Activated T-helper 17 cell treated with anti-CD3 and anti-CD28 coated beads, Interleukin-2, amount 50 U/mL, for 72 hours (primary cell): ENCODE measurements around the gene GPS1. TPM values are rescaled to one million over a fixed set of nuclear protein-coding genes. Genes with fewer than 3 reads are reported as not detected.

Experiments
- ATAC-seq: fragments of 150-1000 bp; cut with Tn5 transposase; replicated peaks from 2 replicates; pipeline ENCODE4 v1.10.0; 2021; ENCODE audit warnings: mild to moderate bottlenecking, moderate library complexity
- H3K27ac Mint-ChIP-seq: one replicate; pipeline ENCODE4 v1.8.0; 2022; ENCODE audit warnings: mixed read lengths
- H3K27me3 Mint-ChIP-seq: one replicate; pipeline ENCODE4 v1.8.0; 2022; ENCODE audit warnings: mixed read lengths
- H3K36me3 Mint-ChIP-seq: one replicate; pipeline ENCODE4 v1.8.0; 2022; ENCODE audit warnings: low read depth, mild to moderate bottlenecking, mixed read lengths
- H3K4me1 Mint-ChIP-seq: one replicate; pipeline ENCODE4 v1.8.0; 2022; ENCODE audit warnings: mixed read lengths
- H3K4me3 Mint-ChIP-seq: one replicate; pipeline ENCODE4 v1.8.0; 2022; ENCODE audit warnings: mild to moderate bottlenecking, mixed read lengths
- H3K9me3 Mint-ChIP-seq: one replicate; pipeline ENCODE4 v1.8.0; 2022; ENCODE audit warnings: mixed read lengths
- total RNA-seq, 2 donors: library from RNA; stranded (reverse); gene quantifications; one replicate each; pipeline ENCODE4 v1.2.3, GENCODE V29; 2022

GPS1 gene
- total RNA-seq, 2 donors from 2014 or later: 46.2 to 97.2 TPM

DNA sequence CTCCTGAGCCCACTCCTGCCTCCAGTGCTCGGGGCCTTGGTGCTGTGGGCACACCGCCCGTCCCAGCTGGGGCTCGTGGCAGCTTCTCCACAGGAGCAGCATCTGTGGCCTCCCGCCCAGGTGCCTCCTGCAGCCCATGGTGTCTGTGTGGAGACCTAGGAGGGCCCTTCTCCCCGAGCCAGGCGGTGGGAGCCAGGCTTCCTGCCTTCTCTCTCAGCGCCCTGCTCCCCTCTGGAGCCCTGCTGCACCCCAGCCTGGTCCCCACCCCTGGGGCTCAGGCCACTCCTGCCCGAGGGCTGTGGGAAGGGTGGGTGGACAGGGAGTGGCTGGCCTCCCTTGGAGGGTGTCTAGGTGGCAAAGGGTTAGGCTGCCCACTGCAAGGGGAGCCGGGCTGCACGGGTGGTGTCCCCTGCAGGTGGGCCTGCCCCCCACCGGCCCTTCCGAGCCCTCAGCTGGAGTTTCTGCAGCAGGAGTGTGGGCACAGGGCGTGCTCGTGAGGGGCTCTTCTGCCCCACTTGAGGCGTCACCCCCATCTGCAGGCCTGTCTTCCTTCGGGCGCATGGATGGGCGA, 40.0 kb upstream of the GPS1 start:
- Mint-ChIP-seq H3K4me1 (no peaks in the 10 kb centered on the region), H3K27me3 (no peaks in the 10 kb centered on the region), H3K36me3 (no peaks in the 10 kb centered on the region), H3K4me3 (no peak overlapping the region), H3K27ac (no peak overlapping the region), H3K9me3 (no peaks in the 10 kb centered on the region)
- no peak for ATAC-seq

DNA sequence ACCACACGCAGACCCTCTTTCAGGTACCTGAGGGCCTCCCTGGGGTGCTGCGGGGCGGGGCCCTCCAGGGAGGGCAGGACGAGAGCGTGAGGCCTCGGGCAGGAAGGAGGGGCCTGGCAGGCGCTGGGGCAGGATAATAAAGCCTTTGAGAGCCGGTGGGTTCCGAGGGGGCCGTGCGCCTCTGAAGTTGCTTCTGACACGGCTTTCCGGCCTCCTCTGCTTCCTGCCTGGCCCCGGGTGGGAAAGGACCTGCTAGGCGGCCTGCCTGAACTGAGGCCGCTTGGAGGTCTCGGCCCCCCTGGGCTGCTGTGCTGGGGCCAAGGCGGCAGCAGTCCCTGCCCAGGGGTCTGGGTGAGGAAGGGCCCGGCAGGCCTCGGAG, 39.4 kb upstream of the GPS1 start:
- no peak for ATAC-seq
- no peaks in the 10 kb centered on the region for H3K9me3 Mint-ChIP-seq
- H3K36me3 Mint-ChIP-seq: no peaks in the 10 kb centered on the region
- no peak overlapping the region for H3K4me3 Mint-ChIP-seq
- no peak overlapping the region for H3K27ac Mint-ChIP-seq
- no peaks in the 10 kb centered on the region for H3K4me1 Mint-ChIP-seq
- H3K27me3 Mint-ChIP-seq: no peaks in the 10 kb centered on the region

GRCh38 chr17:82012640-82013295, 38.9 kb upstream of the GPS1 start:
- no peak overlapping the region for H3K4me3 Mint-ChIP-seq
- no peaks in the 10 kb centered on the region for H3K9me3 Mint-ChIP-seq
- no peaks in the 10 kb centered on the region for H3K4me1 Mint-ChIP-seq
- no peak for ATAC-seq
- no peaks in the 10 kb centered on the region for H3K36me3 Mint-ChIP-seq
- no peak overlapping the region for H3K27ac Mint-ChIP-seq
- H3K27me3 Mint-ChIP-seq: no peaks in the 10 kb centered on the region

- no peak overlapping the region for H3K4me3 Mint-ChIP-seq
- H3K27ac Mint-ChIP-seq: no peak overlapping the region
- H3K36me3 Mint-ChIP-seq: peaks cover 2% of the 10 kb centered on the region
- ATAC-seq: no peak
- H3K9me3 Mint-ChIP-seq: no peaks in the 10 kb centered on the region
- H3K27me3 Mint-ChIP-seq: no peaks in the 10 kb centered on the region
- no peaks in the 10 kb centered on the region for H3K4me1 Mint-ChIP-seq
These were observed 38.4 kb upstream of the GPS1 start for GRCh38 chr17:82013341-82013740.

DNA sequence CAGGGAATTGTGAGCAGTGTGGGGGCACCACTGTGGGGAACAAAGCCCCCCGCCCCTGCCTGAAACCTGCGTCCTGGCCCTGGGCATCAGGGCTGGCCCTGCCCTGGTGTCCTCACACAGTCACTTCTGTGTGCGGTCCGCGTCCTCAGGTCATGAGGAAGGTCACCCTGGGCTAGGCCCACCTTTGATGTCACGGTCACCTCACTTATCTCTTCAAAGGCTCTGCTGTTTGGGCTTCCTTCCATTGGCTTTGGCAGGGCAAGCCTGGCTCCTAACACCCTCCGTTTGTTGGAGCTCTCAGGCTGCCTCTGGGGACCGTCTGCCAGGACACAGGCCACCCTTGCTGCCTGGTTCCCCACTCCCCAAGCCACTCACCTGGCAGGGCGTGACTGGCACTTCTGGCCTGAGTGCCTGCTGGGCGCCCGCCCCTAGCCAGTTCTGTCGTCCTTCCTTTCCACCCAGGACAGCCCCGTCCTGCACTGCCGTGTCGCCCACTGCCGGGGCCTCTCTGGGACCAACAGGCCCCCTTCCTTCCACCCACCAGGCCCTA, 37.9 kb upstream of the GPS1 start:
- Mint-ChIP-seq H3K4me1 (no peaks in the 10 kb centered on the region), H3K27ac (no peak overlapping the region), H3K27me3 (no peaks in the 10 kb centered on the region), H3K36me3 (peaks cover 7% of the 10 kb centered on the region), H3K4me3 (no peak overlapping the region), H3K9me3 (no peaks in the 10 kb centered on the region)
- ATAC-seq: no peak

- Mint-ChIP-seq H3K9me3 (no peaks in the 10 kb centered on the region), H3K27me3 (no peaks in the 10 kb centered on the region), H3K36me3 (peaks cover 9% of the 10 kb centered on the region), H3K4me3 (no peak overlapping the region), H3K4me1 (no peaks in the 10 kb centered on the region), H3K27ac (no peak overlapping the region)
- no peak for ATAC-seq
These were observed 37.3 kb upstream of the GPS1 start for GRCh38 chr17:82014432-82014831.

DNA sequence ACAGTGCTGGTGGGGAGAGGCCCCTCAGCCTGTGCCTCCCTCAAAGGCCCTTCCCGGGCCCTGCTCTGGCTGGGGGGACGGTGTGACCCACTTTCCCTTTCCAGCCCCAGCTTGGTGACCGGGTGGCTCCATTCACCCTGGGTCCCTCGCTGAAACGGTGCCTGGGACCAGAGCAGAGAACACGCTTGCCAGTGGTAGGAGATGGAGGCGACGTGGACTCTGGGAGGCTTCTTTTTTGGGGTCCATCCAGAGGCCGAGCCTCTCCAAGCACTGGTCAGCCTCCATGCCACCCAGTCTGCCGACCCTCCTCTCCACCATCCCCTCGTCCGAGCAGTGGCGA, 36.8 kb upstream of the GPS1 start:
- no peak for ATAC-seq
- Mint-ChIP-seq H3K4me3 (no peak overlapping the region), H3K36me3 (peaks cover 9% of the 10 kb centered on the region), H3K4me1 (no peaks in the 10 kb centered on the region), H3K27ac (no peak overlapping the region), H3K9me3 (no peaks in the 10 kb centered on the region), H3K27me3 (no peaks in the 10 kb centered on the region)

- no peak overlapping the region for H3K27ac Mint-ChIP-seq
- H3K9me3 Mint-ChIP-seq: no peaks in the 10 kb centered on the region
- no peak for ATAC-seq
- no peaks in the 10 kb centered on the region for H3K27me3 Mint-ChIP-seq
- no peaks in the 10 kb centered on the region for H3K4me1 Mint-ChIP-seq
- H3K36me3 Mint-ChIP-seq: peaks cover 9% of the 10 kb centered on the region
- no peak overlapping the region for H3K4me3 Mint-ChIP-seq
These were observed 36.3 kb upstream of the GPS1 start for GRCh38 chr17:82015311-82015971.

DNA sequence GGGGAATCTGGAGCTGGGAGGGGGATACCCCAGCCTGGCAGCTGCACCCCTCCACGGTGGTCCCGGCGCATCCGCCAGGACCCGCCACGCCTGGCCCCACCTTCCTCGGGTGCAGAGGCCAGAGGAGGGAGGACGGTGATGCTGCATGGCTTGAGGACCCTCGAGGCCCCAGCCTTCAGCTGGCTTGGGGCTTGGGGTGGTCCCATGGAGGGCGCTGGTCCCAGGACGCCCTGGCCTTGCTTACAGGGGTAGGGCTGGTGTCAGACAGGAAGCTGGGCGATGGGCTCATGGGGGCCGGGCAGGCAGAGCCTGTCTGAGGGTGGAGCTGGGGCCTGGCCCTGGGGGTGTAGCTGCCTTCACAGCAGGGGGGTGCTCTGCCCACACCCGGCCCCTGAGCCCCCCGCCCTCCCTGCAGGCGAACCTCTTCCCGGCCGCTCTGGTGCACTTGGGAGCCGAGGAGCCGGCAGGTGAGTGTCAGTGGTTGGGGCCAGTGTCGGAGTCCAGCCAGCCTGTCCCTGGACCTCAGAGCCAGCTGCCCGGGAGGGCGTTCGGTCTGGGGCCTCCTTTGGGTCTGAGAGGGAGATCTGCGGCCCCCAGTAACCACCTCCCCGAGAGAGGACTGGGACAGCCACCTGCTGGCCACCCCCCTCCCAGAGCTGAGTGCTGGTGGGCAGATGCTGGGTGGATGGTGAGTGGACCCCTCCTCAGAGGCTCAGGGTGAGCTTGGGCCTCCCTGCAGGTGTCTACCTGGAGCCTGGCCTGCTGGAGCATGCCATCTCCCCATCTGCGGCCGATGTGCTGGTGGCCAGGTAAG, 35.4 kb upstream of the GPS1 start:
- no peak for ATAC-seq
- H3K4me1 Mint-ChIP-seq: no peaks in the 10 kb centered on the region
- no peaks in the 10 kb centered on the region for H3K27me3 Mint-ChIP-seq
- H3K27ac Mint-ChIP-seq: no peak overlapping the region
- H3K36me3 Mint-ChIP-seq: peaks cover 9% of the 10 kb centered on the region
- no peaks in the 10 kb centered on the region for H3K9me3 Mint-ChIP-seq
- H3K4me3 Mint-ChIP-seq: no peak overlapping the region

- Mint-ChIP-seq H3K4me3 (no peak overlapping the region), H3K9me3 (no peaks in the 10 kb centered on the region), H3K36me3 (peaks cover 15% of the 10 kb centered on the region), H3K27me3 (no peaks in the 10 kb centered on the region), H3K4me1 (no peaks in the 10 kb centered on the region), H3K27ac (no peak overlapping the region)
- ATAC-seq: no peak
These were observed 34.7 kb upstream of the GPS1 start for GRCh38 chr17:82016875-82017459.

DNA sequence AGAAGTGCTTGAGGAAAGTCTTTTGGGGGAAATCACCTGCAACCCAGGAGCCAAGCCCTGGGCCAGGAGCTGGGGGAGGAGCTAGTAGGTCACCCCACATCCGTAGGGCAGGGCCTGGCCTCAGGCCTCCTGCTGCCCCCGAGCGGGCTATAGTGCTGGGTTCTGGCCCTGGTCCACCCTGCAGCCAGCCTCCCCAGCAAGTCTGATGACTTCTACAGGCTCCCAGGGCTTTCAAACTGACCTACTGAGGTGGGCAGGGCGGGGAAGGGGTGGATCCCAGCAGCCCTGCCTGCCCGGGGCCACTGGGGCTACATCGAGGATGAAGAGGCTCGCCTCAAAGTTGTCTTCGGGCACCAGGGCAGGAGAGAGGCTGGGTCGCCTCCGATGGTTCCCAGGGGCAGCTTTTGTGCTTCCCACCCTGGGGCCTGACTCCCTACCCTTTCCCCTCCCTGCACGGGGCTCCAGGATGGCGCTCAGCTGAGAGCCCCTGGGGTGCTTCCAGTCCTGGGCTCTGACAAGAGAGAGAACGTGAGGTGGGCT, 34.0 kb upstream of the GPS1 start:
- Mint-ChIP-seq H3K36me3 (peaks cover 15% of the 10 kb centered on the region), H3K9me3 (no peaks in the 10 kb centered on the region), H3K4me1 (no peaks in the 10 kb centered on the region), H3K4me3 (no peak overlapping the region), H3K27me3 (no peaks in the 10 kb centered on the region), H3K27ac (no peak overlapping the region)
- no peak for ATAC-seq

- no peak for ATAC-seq
- no peak overlapping the region for H3K27ac Mint-ChIP-seq
- peaks cover 15% of the 10 kb centered on the region for H3K36me3 Mint-ChIP-seq
- no peaks in the 10 kb centered on the region for H3K4me1 Mint-ChIP-seq
- no peaks in the 10 kb centered on the region for H3K9me3 Mint-ChIP-seq
- H3K27me3 Mint-ChIP-seq: no peaks in the 10 kb centered on the region
- H3K4me3 Mint-ChIP-seq: no peak overlapping the region
These were observed 33.3 kb upstream of the GPS1 start for GRCh38 chr17:82018152-82018988.

DNA sequence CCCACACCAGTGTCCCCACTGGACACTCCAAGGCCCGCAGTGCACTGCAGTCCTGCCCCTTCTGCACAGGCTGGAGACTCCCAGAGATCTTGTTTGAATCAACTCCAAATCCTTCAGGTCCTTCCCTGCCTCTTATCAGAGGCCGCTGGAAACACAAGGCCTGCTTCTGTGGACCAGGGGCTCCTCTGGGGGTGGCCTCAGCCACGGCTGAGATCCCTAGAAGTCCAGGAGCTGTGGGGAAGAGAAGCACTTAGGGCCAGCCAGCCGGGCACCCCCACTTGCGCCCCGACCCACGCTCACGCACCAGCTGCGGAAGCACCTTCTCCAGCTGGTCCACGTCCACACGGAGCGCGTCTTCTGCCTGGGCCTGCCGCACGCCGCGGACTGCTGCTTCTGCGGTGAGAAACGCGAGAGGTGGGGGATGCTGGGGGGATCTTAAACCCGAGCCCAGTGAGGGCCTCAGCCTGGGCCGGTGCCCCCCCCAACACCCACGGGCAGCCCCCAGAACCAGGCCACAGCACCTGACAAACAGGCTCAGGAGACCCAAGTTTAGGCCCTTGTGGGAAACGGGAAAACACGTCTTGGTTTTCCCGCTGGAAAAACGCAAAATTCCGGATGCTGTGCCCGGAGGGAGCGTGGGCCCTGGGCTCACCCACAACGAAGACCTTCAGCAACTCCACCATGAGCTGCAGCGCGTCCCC, 32.6 kb upstream of the GPS1 start:
- no peak for ATAC-seq
- Mint-ChIP-seq H3K4me1 (no peaks in the 10 kb centered on the region), H3K4me3 (no peak overlapping the region), H3K9me3 (no peaks in the 10 kb centered on the region), H3K36me3 (peaks cover 15% of the 10 kb centered on the region), H3K27me3 (no peaks in the 10 kb centered on the region), H3K27ac (no peak overlapping the region)
